Endothelial cell of umbilical vein (primary cell): ENCODE data around the gene TM7SF2. TPM values are rescaled to one million over a fixed set of nuclear protein-coding genes. Genes with fewer than 3 reads are reported as not detected.
A peak's percentile ranks its signal among the peaks of the same experiment; 100 is the strongest.

ENCODE experiments used
- BruUV-seq: library from RNA; stranded (reverse); fragments of 400-500 nt; replicated peaks from 2 replicates; lab custom pipeline; 2021; lab: Mats Ljungman, UMichigan
- CTCF ChIA-PET: fragments of 300-600, 350-600 bp; sonication (Branson Sonifier 250); formaldehyde crosslinking; loops from one replicate; lab custom pipeline; 2021; ENCODE audit warnings: antibody characterized with exemption, inconsistent platforms; lab: Charles Lee
- POLR2A ChIA-PET: fragments of 300-600, 350-600 bp; sonication (Branson Sonifier 250); formaldehyde crosslinking; loops from one replicate; lab custom pipeline; 2021; ENCODE audit warnings: antibody characterized with exemption, inconsistent platforms; lab: Charles Lee
- DNase-seq: peaks from one replicate; pipeline ENCODE4 v3.0.0-alpha.2; 2011; ENCODE audit warnings: low read depth, low spot score
- FAIRE-seq: peaks from 2 replicates; lab custom pipeline; 2011; peaks lifted over from hg19 to GRCh38; lab: Jason Lieb, UNC
- H2AFZ ChIP-seq: 2 replicates; pipeline ENCODE4 v1.6.0; 2012; ENCODE audit warnings: low read depth, low read length, control low read depth, inconsistent platforms
- H3K27ac ChIP-seq: 2 replicates; pipeline ENCODE4 v1.5.1; 2011; ENCODE audit warnings: low read depth, mild to moderate bottlenecking, control low read depth, low read length, moderate library complexity; ENCODE audit not compliant: insufficient read depth
- H3K27me3 ChIP-seq, 2 experiments: 2 replicates each; pipeline versions ENCODE4 v1.6.0 to v1.6.1; 2011; ENCODE audit warnings: low read length in 2 of 2, mixed read lengths in 1 of 2; ENCODE audit not compliant: control insufficient read depth in 2 of 2, insufficient read depth in 2 of 2
- H3K36me3 ChIP-seq, 2 experiments: 2 replicates in 1 of 2; 3 replicates in 1 of 2; pipeline ENCODE4 v1.5.1; 2011; ENCODE audit warnings: low read length in 2 of 2, mild to moderate bottlenecking in 1 of 2, moderate library complexity in 1 of 2; ENCODE audit not compliant: control insufficient read depth in 2 of 2, insufficient read depth in 2 of 2; ENCODE audit errors: extremely low read depth in 1 of 2
- H3K4me1 ChIP-seq: 3 replicates; pipeline ENCODE4 v1.5.1; 2011; ENCODE audit warnings: mild to moderate bottlenecking, low read length; ENCODE audit not compliant: control insufficient read depth, insufficient read depth; ENCODE audit errors: extremely low read depth
- H3K4me2 ChIP-seq: 2 replicates; pipeline ENCODE4 v1.6.1; 2011; ENCODE audit warnings: low read length, control low read depth, mixed read lengths; ENCODE audit not compliant: insufficient read depth
- H3K4me3 ChIP-seq, 3 experiments: fragments of 200-600 bp in 1 of 3; sonication (generic), shearing (Covaris generic) in 1 of 3; replicated peaks in 1 of 3; 2 replicates each; pipeline ENCODE4 v1.5.1; 2011 to 2016; ENCODE audit warnings: control low read depth in 3 of 3, low read length in 3 of 3, mild to moderate bottlenecking in 2 of 3, inconsistent platforms in 1 of 3, low read depth in 1 of 3, moderate library complexity in 1 of 3; ENCODE audit not compliant: insufficient read depth in 1 of 3
- H3K79me2 ChIP-seq: 2 replicates; pipeline ENCODE4 v1.6.0; 2012; ENCODE audit warnings: low read length, inconsistent platforms; ENCODE audit not compliant: control insufficient read depth, insufficient read depth
- H3K9ac ChIP-seq: replicated peaks from 2 replicates; pipeline ENCODE3; 2011; ENCODE audit warnings: low read length, control low read depth; ENCODE audit not compliant: insufficient read depth; ENCODE audit errors: extremely low read depth
- H3K9me1 ChIP-seq: replicated peaks from 3 replicates; pipeline ENCODE4 v1.6.0; 2011; ENCODE audit warnings: mild to moderate bottlenecking, low read length; ENCODE audit not compliant: control insufficient read depth, insufficient read depth; ENCODE audit errors: extremely low read depth
- H3K9me3 ChIP-seq: replicated peaks from 2 replicates; pipeline ENCODE4 v1.5.1; 2012; ENCODE audit warnings: low read length, inconsistent platforms; ENCODE audit not compliant: control insufficient read depth, insufficient read depth
- H4K20me1 ChIP-seq: replicated peaks from 2 replicates; pipeline ENCODE3; 2011; ENCODE audit warnings: mild to moderate bottlenecking, low read length; ENCODE audit not compliant: control insufficient read depth, insufficient read depth; ENCODE audit errors: extremely low read depth
- EZH2 ChIP-seq: IDR thresholded peaks from 2 replicates; pipeline ENCODE4 v1.6.1; 2012; ENCODE audit warnings: borderline replicate concordance, low read depth, mild to moderate bottlenecking, moderate library complexity, low read length, inconsistent platforms; ENCODE audit not compliant: severe bottlenecking
- FOS ChIP-seq: IDR thresholded peaks from 2 replicates; pipeline ENCODE4 v1.6.1; 2011; ENCODE audit warnings: mild to moderate bottlenecking, low read length, moderate library complexity, borderline replicate concordance; ENCODE audit not compliant: insufficient read depth
- JUN ChIP-seq: IDR thresholded peaks from 2 replicates; pipeline ENCODE4 v1.6.1; 2011; ENCODE audit warnings: borderline replicate concordance, low read depth; ENCODE audit not compliant: insufficient read length, insufficient read depth
- MYC ChIP-seq: IDR thresholded peaks from one replicate; pipeline ENCODE4 v1.6.1; 2011; ENCODE audit warnings: mild to moderate bottlenecking, low read depth, low read length
- POLR2A ChIP-seq: IDR thresholded peaks from 2 replicates; pipeline ENCODE4 v1.6.1; 2012; ENCODE audit warnings: low read depth, mild to moderate bottlenecking, control low read depth, low read length
- POLR2AphosphoS5 ChIP-seq: IDR thresholded peaks from 2 replicates; pipeline ENCODE4 v1.6.1; 2012; ENCODE audit warnings: low read depth, mild to moderate bottlenecking, control low read depth, low read length, moderate library complexity; ENCODE audit not compliant: insufficient read depth
- dilution Hi-C: fragments of 300-500 bp; cut with MboI; formaldehyde crosslinking; loops from one replicate; pipeline ENCODE4 v1.15.0; 2019; ENCODE audit warnings: low sequenced_read_pairs; ENCODE audit not compliant: extremely low pct_ligation_motif_present
- intact Hi-C: fragments of 100-400 bp; cut with micrococcal nuclease; formaldehyde crosslinking; loops from one replicate; pipeline ENCODE4 v1.10.0; 2022
- polyA plus RNA-seq, 4 experiments: library from polyadenylated mRNA; depleted of rRNA in 3 of 4; stranded (reverse) in 3 of 4; unstranded in 1 of 4; fragments of >200 nt; gene quantifications; 2 replicates each; pipeline versions ENCODE4 v1.2.1 to v1.2.3, GENCODE V29; 2011 to 2012; ENCODE audit warnings: missing spikeins in 1 of 4
- total RNA-seq: library from RNA; stranded (reverse); gene quantifications from 2 replicates; pipeline ENCODE4 v1.2.3, GENCODE V29; 2021
- TF ChIP-seq, protein P1 (sequence below): IDR thresholded peaks from 2 replicates; pipeline ENCODE4 v1.6.1; 2011; ENCODE audit not compliant: insufficient read depth, insufficient read length
- TF ChIP-seq, protein P2 (sequence below), 2 donors: IDR thresholded peaks; 1 replicate in 1 of 2; 2 replicates in 1 of 2; pipeline ENCODE4 v1.5.1; 2011; ENCODE audit warnings: low read length in 2 of 2, mild to moderate bottlenecking in 2 of 2, moderate library complexity in 2 of 2, control low read depth in 1 of 2, inconsistent platforms in 1 of 2, low read depth in 1 of 2; ENCODE audit not compliant: insufficient read depth in 1 of 2; ENCODE audit errors: extremely low read depth in 1 of 2

The TM7SF2 gene
- total and polyA plus RNA-seq, 2 donors (not counting 3 experiments of a cell fraction or from before 2014, with no cell fraction given) = 11.6 to 47.1 TPM

DNA sequence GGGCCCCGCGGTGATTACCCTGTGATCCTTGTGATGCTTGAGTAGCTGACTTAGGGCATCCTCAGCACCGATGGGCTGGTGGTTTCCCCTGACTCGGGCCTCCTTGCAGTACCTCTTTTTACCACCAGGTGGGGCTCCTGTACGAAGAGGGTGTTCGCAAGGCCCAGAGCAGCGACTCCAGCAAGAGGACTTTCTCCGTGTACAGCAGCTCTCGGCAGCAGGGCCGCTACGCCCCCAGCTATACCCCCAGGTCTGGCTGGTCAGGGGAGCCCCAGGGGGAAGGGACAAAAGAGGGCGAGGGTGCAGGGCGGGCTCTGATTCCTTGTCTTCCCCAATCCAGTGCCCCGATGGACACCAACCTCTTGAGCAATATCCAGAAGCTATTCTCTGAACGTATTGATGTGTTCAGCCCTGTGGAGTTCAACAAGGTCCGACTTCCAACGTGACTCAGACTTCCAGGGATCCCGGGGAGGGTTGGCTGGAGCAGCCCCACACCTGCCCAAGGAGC lies 1.3 kb upstream of the TM7SF2 start:
- H3K36me3 ChIP-seq = peaks cover 0 to 16% of the 10 kb centered on the region in 2 experiments
- no TSS peak for BruUV-seq
- H4K20me1 ChIP-seq = no peaks in the 10 kb centered on the region
- H3K9ac ChIP-seq = no peak overlapping the region
- ChIA-PET CTCF (interaction anchor here (0.6 to 3.7 kb wide), 19 partner anchors 8 to 778 kb away, joined by 3 to 56 read pairs (median 4); partner anchors contain the start of genes ARL2, CAPN1, FAU and FIBP), POLR2A (interaction anchor here (1.0 kb wide), 1 partner anchor 14 kb away, joined by 6 read pairs; the partner anchor contains the start of gene VPS51)
- peaks cover 11% of the 10 kb centered on the region for H3K4me1 ChIP-seq
- peak; percentile 87 for DNase-seq
- H3K27me3 ChIP-seq = no peaks in the 10 kb centered on the region
- FAIRE-seq = peak; percentile 98
- H3K9me3 ChIP-seq = no peaks in the 10 kb centered on the region
- no peaks in the 10 kb centered on the region for H3K9me1 ChIP-seq
- no peak overlapping the region for H3K27ac ChIP-seq
- no peak overlapping the region for H2AFZ ChIP-seq
- dilution Hi-C loops (no loop called here), intact Hi-C loops (loop anchor here (2.0 to 5.0 kb wide), 5 partner anchors 14 to 193 kb away; partner anchors contain the start of genes ATG2A, CDCA5, SAC3D1 and VPS51)
- TF ChIP-seq POLR2A (no peak), POLR2AphosphoS5 (peak; percentile 44), FOS (no peak), JUN (no peak), MYC (no peak), EZH2 (no peak)
- TF ChIP-seq, protein P1, sequence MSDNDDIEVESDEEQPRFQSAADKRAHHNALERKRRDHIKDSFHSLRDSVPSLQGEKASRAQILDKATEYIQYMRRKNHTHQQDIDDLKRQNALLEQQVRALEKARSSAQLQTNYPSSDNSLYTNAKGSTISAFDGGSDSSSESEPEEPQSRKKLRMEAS = no peak
- TF ChIP-seq, protein P2, sequence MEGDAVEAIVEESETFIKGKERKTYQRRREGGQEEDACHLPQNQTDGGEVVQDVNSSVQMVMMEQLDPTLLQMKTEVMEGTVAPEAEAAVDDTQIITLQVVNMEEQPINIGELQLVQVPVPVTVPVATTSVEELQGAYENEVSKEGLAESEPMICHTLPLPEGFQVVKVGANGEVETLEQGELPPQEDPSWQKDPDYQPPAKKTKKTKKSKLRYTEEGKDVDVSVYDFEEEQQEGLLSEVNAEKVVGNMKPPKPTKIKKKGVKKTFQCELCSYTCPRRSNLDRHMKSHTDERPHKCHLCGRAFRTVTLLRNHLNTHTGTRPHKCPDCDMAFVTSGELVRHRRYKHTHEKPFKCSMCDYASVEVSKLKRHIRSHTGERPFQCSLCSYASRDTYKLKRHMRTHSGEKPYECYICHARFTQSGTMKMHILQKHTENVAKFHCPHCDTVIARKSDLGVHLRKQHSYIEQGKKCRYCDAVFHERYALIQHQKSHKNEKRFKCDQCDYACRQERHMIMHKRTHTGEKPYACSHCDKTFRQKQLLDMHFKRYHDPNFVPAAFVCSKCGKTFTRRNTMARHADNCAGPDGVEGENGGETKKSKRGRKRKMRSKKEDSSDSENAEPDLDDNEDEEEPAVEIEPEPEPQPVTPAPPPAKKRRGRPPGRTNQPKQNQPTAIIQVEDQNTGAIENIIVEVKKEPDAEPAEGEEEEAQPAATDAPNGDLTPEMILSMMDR (IDR thresholded peaks at IDR 0.05; ENCODE audit: extremely low read depth in 1 of 2, insufficient read depth in 1 of 2, low read depth in 1 of 2, low read length in 2 of 2) = peak; percentile 94 to 96
- peaks cover 3% of the 10 kb centered on the region for H3K79me2 ChIP-seq
- no peak overlapping the region for H3K4me2 ChIP-seq
- no peak overlapping the region for H3K4me3 ChIP-seq
